Neural progenitor cell (in vitro differentiated cells): ENCODE measurements around the gene ATXN1.

ENCODE experiments used
- EZH2 ChIP-seq: fragments of 200-600 bp; sonication (generic); IDR thresholded peaks from 2 replicates; pipeline ENCODE4 v1.6.1; 2017; ENCODE audit warnings: antibody characterized with exemption, mild to moderate bottlenecking, moderate library complexity
- TF ChIP-seq, protein P1 (sequence below): fragments of 200-600 bp; sonication (generic); IDR thresholded peaks from 2 replicates; pipeline ENCODE4 v1.5.1; 2017; ENCODE audit warnings: antibody characterized with exemption, mild to moderate bottlenecking

DNA sequence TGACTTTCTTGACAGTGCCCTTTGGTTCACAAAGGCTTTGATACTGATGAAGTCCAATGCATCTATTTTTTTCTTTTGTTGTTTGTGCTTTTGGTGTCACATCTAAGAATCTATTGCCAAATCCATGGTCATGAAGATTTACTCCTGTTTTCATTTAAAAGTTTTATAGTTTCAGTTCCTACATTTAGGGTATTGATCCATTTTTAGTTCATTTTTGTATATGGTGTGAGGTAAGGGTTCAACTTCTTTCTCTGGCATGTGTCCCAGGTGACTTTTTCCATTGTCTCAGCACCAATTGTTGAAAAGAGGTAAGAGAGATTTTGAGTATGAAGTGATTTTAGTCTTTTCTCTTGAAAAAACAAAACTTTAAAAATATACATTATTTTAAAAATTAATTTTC lies 262.3 kb downstream of the ATXN1 start:
- TF ChIP-seq, protein P1, sequence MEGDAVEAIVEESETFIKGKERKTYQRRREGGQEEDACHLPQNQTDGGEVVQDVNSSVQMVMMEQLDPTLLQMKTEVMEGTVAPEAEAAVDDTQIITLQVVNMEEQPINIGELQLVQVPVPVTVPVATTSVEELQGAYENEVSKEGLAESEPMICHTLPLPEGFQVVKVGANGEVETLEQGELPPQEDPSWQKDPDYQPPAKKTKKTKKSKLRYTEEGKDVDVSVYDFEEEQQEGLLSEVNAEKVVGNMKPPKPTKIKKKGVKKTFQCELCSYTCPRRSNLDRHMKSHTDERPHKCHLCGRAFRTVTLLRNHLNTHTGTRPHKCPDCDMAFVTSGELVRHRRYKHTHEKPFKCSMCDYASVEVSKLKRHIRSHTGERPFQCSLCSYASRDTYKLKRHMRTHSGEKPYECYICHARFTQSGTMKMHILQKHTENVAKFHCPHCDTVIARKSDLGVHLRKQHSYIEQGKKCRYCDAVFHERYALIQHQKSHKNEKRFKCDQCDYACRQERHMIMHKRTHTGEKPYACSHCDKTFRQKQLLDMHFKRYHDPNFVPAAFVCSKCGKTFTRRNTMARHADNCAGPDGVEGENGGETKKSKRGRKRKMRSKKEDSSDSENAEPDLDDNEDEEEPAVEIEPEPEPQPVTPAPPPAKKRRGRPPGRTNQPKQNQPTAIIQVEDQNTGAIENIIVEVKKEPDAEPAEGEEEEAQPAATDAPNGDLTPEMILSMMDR: no peak
- no peak for TF ChIP-seq EZH2
